ENCODE results near the gene DCST1. TPM values are rescaled to one million over a fixed set of nuclear protein-coding genes. Genes with fewer than 3 reads are reported as not detected.

Gene DCST1
- total and polyA plus RNA-seq, 2 of the 4 experiments (the other 2 are of a cell fraction) = not detected

- intact Hi-C loops (cut with micrococcal nuclease) = no loop called here
- POLR2A ChIA-PET (ENCODE audit: unreplicated experiment) = no interaction called here
- no peak overlapping the region for H2AK9ac ChIP-seq (replicated peaks; ENCODE audit: low read depth, low read length, poor library complexity)
- no peak overlapping the region for H2AK5ac ChIP-seq (ENCODE audit: low read depth, low read length)
- no peak overlapping the region for H2BK5ac ChIP-seq (ENCODE audit: low read depth, low read length, poor library complexity, severe bottlenecking)
- no peaks in the 10 kb centered on the region for H3K79me1 ChIP-seq (ENCODE audit: low read depth in 1 of 2, low read length in 2 of 2)
- H3K36me3 ChIP-seq (ENCODE audit: control insufficient read depth, insufficient read depth, low read length) = no peaks in the 10 kb centered on the region
- ATAC-seq (ENCODE audit: low read depth) (no peak), DNase-seq (no peak)
- H3K4ac ChIP-seq (ENCODE audit: low read depth, low read length) = no peak overlapping the region
- no peak overlapping the region for H2BK15ac ChIP-seq (ENCODE audit: low read depth, low read length)
- BruUV-seq (replicated peaks) = no TSS peak
- H2BK120ac ChIP-seq (ENCODE audit: low read depth, low read length) = no peak overlapping the region
- no peak overlapping the region for H3K27ac ChIP-seq (ENCODE audit: insufficient read depth, low read length)
- H2BK20ac ChIP-seq (ENCODE audit: low read depth, low read length) = no peak overlapping the region
- peaks cover 4% of the 10 kb centered on the region for H3K9me1 ChIP-seq (ENCODE audit: insufficient read depth, low read length)
- H4K8ac ChIP-seq (ENCODE audit: low read depth in 2 of 2, low read length in 2 of 2) = no peak overlapping the region
- dilution Hi-C loops (cut with HindIII; ENCODE audit: low sequenced_read_pairs, unreplicated experiment) = no loop called here
- 60% methylated on average over 1 of the region's 9 CpGs; no CpG with 5 or more reads in 1 of the 2 experiments for WGBS, 2 experiments (ENCODE audit: extremely low coverage in 2 of 2, insufficient read length in 1 of 2)
- no peak overlapping the region for H3K9ac ChIP-seq (ENCODE audit: low read depth, low read length)
- in situ Hi-C loops (cut with MboI; ENCODE audit: low sequenced_read_pairs) = no loop called here
- CTCF ChIA-PET = interaction anchor here (1.0 kb wide), 1 partner anchor 27 kb away, joined by 3 read pairs; no protein-coding TSS in a partner anchor
- no peak overlapping the region for H4K91ac ChIP-seq (ENCODE audit: insufficient read depth, low read depth, low read length)
- H3K14ac ChIP-seq (replicated peaks; ENCODE audit: low read depth, low read length) = no peak overlapping the region
- H3K23ac ChIP-seq (ENCODE audit: low read depth, low read length) = no peak overlapping the region
- TF ChIP-seq POLR2A (IDR thresholded peaks at IDR 0.05; ENCODE audit: low read depth, low read length) = no peak
- no peak for TF ChIP-seq MXI1 (IDR thresholded peaks at IDR 0.05; ENCODE audit: borderline replicate concordance, low read depth, low read length)
- no peak for TF ChIP-seq CEBPB (IDR thresholded peaks at IDR 0.05; ENCODE audit: low read depth, low read length)
- no peak for TF ChIP-seq SMC3 (IDR thresholded peaks at IDR 0.05; ENCODE audit: low read depth, low read length)
- no peak for TF ChIP-seq RFX5 (IDR thresholded peaks at IDR 0.05; ENCODE audit: low read depth, low read length)
- TF ChIP-seq RCOR1 (IDR thresholded peaks at IDR 0.05; ENCODE audit: insufficient replicate concordance, low read length) = no peak
- H3K27me3 ChIP-seq (ENCODE audit: control insufficient read depth, insufficient read depth, low read length) = peaks cover 18% of the 10 kb centered on the region
- H4K20me1 ChIP-seq (ENCODE audit: insufficient read depth, low read length) = no peaks in the 10 kb centered on the region; the same call in 1 of the 2 replicates
- H3K4me1 ChIP-seq (ENCODE audit: control insufficient read depth, insufficient read depth, low read length) = peaks cover 3% of the 10 kb centered on the region; the same call in 1 of the 2 replicates
- H4K5ac ChIP-seq (ENCODE audit: low read depth, low read length) = no peak overlapping the region
- H3K9me3 ChIP-seq (ENCODE audit: control insufficient read depth, insufficient read depth, low read length) = no peaks in the 10 kb centered on the region
- H3K18ac ChIP-seq (ENCODE audit: low read depth, low read length) = no peak overlapping the region
- H3K56ac ChIP-seq (ENCODE audit: extremely low read depth, insufficient read depth, low read length) = no peak overlapping the region
- H2AFZ ChIP-seq (replicated peaks; ENCODE audit: low read length, poor library complexity) = peak overlapping the region; percentile 65
- H3K4me3 ChIP-seq (ENCODE audit: insufficient read depth, low read depth, low read length) = no peak overlapping the region
- no peak overlapping the region for H3K4me2 ChIP-seq (ENCODE audit: low read depth, low read length)
Observed at GRCh38 chr1:155026154-155026553, 7.5 kb upstream of the DCST1 start.

Data from IMR-90 (cell line).